Measurements from ENCODE around the gene VPS13C. TPM values are rescaled to one million over a fixed set of nuclear protein-coding genes. Genes with fewer than 3 reads are reported as not detected.

Gene VPS13C
- total RNA-seq, 1 donor from 2014 or later, result 87.1 TPM

- ATAC-seq, result no peak
- DNase-seq, result no peak
- H3K4me1 ChIP-seq, result no peaks in the 10 kb centered on the region
- TF ChIP-seq, protein P1, sequence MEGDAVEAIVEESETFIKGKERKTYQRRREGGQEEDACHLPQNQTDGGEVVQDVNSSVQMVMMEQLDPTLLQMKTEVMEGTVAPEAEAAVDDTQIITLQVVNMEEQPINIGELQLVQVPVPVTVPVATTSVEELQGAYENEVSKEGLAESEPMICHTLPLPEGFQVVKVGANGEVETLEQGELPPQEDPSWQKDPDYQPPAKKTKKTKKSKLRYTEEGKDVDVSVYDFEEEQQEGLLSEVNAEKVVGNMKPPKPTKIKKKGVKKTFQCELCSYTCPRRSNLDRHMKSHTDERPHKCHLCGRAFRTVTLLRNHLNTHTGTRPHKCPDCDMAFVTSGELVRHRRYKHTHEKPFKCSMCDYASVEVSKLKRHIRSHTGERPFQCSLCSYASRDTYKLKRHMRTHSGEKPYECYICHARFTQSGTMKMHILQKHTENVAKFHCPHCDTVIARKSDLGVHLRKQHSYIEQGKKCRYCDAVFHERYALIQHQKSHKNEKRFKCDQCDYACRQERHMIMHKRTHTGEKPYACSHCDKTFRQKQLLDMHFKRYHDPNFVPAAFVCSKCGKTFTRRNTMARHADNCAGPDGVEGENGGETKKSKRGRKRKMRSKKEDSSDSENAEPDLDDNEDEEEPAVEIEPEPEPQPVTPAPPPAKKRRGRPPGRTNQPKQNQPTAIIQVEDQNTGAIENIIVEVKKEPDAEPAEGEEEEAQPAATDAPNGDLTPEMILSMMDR (IDR thresholded peaks at IDR 0.05), result no peak
- no peak overlapping the region for H3K4me3 ChIP-seq
- H3K27ac ChIP-seq, result no peak overlapping the region
- no peaks in the 10 kb centered on the region for H3K9me3 ChIP-seq
- peaks cover 82% of the 10 kb centered on the region for H3K36me3 ChIP-seq
- no peaks in the 10 kb centered on the region for H3K27me3 ChIP-seq
- intact Hi-C loops (cut with DNase I), result no loop called here
Measured at GRCh38 chr15:61978225-61978624, 82.0 kb downstream of the VPS13C start.

GRCh38 chr15:61974759-61975158, 85.5 kb downstream of the VPS13C start:
- H3K36me3 ChIP-seq, result peaks cover 86% of the 10 kb centered on the region
- H3K4me3 ChIP-seq, result no peak overlapping the region
- ATAC-seq, result no peak
- intact Hi-C loops (cut with DNase I), result no loop called here
- no peaks in the 10 kb centered on the region for H3K27me3 ChIP-seq
- no peaks in the 10 kb centered on the region for H3K9me3 ChIP-seq
- no peak overlapping the region for H3K27ac ChIP-seq
- no peak for DNase-seq
- TF ChIP-seq, protein P1 (IDR thresholded peaks at IDR 0.05), result no peak
- H3K4me1 ChIP-seq, result no peaks in the 10 kb centered on the region

GRCh38 chr15:61974118-61974517, 86.1 kb downstream of the VPS13C start:
- Histone ChIP-seq H3K4me3 (no peak overlapping the region), H3K9me3 (no peaks in the 10 kb centered on the region), H3K36me3 (peaks cover 81% of the 10 kb centered on the region), H3K4me1 (no peaks in the 10 kb centered on the region), H3K27me3 (no peaks in the 10 kb centered on the region), H3K27ac (no peak overlapping the region)
- intact Hi-C loops (cut with DNase I), result no loop called here
- no peak for DNase-seq
- TF ChIP-seq, protein P1 (IDR thresholded peaks at IDR 0.05), result no peak
- no peak for ATAC-seq

GRCh38 chr15:61951949-61952348, 108.3 kb downstream of the VPS13C start:
- H3K9me3 ChIP-seq, result no peaks in the 10 kb centered on the region
- no peak for DNase-seq
- no peak for ATAC-seq
- H3K27me3 ChIP-seq, result no peaks in the 10 kb centered on the region
- H3K4me1 ChIP-seq, result no peaks in the 10 kb centered on the region
- no peak overlapping the region for H3K27ac ChIP-seq
- H3K36me3 ChIP-seq, result peaks cover 82% of the 10 kb centered on the region
- H3K4me3 ChIP-seq, result no peak overlapping the region
- intact Hi-C loops (cut with DNase I), result no loop called here
- TF ChIP-seq, protein P1 (IDR thresholded peaks at IDR 0.05), result no peak

DNA sequence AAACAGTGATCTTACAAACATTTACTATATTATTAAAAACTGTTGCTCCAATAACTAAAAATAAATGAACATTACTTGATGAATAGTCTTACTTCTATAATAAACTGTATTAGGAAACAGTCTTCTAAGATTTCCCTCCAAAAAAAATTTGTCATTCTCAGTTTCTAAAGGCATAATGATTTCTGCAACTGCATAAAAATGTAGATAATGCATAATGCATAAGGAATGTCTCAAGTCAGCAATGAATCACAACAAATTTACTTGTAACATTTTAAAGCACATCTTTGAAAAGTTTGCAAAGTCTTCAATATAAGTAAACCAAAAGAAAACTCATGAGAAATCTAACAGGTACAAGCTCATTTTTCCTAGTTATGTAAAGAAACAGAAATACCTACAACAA, 113.5 kb downstream of the VPS13C start:
- Histone ChIP-seq H3K4me3 (no peak overlapping the region), H3K9me3 (no peaks in the 10 kb centered on the region), H3K27ac (no peak overlapping the region), H3K27me3 (no peaks in the 10 kb centered on the region), H3K4me1 (no peaks in the 10 kb centered on the region), H3K36me3 (peaks cover 76% of the 10 kb centered on the region)
- TF ChIP-seq, protein P1 (IDR thresholded peaks at IDR 0.05), result no peak
- no peak for ATAC-seq
- intact Hi-C loops (cut with DNase I), result no loop called here
- no peak for DNase-seq

DNA sequence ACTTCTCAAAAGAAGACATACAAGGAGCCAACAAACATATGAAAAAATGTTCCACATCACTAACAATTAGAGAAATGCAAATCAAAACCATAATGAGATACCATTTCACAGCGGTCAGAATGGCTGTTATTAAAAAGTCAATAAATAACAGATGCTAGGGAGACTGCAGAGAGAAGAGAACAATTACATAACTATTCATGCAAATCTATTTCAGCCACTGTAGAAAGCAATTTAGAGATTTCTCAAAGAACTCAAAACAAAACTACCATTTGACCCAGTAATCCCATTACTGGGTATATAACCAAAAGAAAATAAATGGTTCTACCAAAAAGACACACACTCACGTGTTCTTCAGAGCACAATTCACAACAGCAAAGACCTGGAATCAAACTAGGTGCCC, 116.3 kb downstream of the VPS13C start:
- DNase-seq (no peak), ATAC-seq (no peak)
- TF ChIP-seq, protein P1 (IDR thresholded peaks at IDR 0.05), result no peak
- Histone ChIP-seq H3K4me3 (no peak overlapping the region), H3K9me3 (no peaks in the 10 kb centered on the region), H3K27me3 (no peaks in the 10 kb centered on the region), H3K36me3 (peaks cover 69% of the 10 kb centered on the region), H3K4me1 (no peaks in the 10 kb centered on the region), H3K27ac (no peak overlapping the region)
- intact Hi-C loops (cut with DNase I), result no loop called here
